Panc1 (cell line): ENCODE data around the gene CRMP1. TPM values are rescaled to one million over a fixed set of nuclear protein-coding genes. Genes with fewer than 3 reads are reported as not detected.

Experiments used
- ATAC-seq: fragments of 200-7000 bp; cut with Tn5 transposase; 2 replicates; pipeline ENCODE4 v1.9.1; 2020; ENCODE audit warnings: mild to moderate bottlenecking, moderate library complexity
- BruUV-seq: library from RNA; stranded (reverse); fragments of 400-500 nt; replicated peaks from 2 replicates; lab custom pipeline; 2021; lab: Mats Ljungman, UMichigan
- CTCF ChIA-PET: fragments of 300-600 bp; sonication (Branson Sonifier 250); formaldehyde crosslinking; loops from one replicate; lab custom pipeline; 2022; ENCODE audit warnings: antibody characterized with exemption; lab: Charles Lee
- POLR2A ChIA-PET: fragments of 300-600 bp; sonication (Branson Sonifier 250); formaldehyde crosslinking; loops from one replicate; lab custom pipeline; 2022; ENCODE audit warnings: antibody characterized with exemption; lab: Charles Lee
- DNase-seq: peaks from one replicate; pipeline ENCODE4 v3.0.0-alpha.2; 2010; ENCODE audit warnings: low read depth, low spot score
- H3K27ac ChIP-seq: 2 replicates; pipeline ENCODE4 v1.5.1; 2011; ENCODE audit warnings: mild to moderate bottlenecking, low read length, inconsistent platforms
- H3K27me3 ChIP-seq: fragments of 200-500 bp; sonication (Bioruptor generic); 2 replicates; pipeline ENCODE4 v1.6.0; 2014; ENCODE audit warnings: low read length, inconsistent platforms; ENCODE audit not compliant: control insufficient read depth, insufficient read depth
- H3K36me3 ChIP-seq: fragments of 200-500 bp; sonication (Bioruptor generic); 2 replicates; pipeline ENCODE4 v1.5.1; 2014; ENCODE audit warnings: inconsistent platforms, mild to moderate bottlenecking, low read length, moderate library complexity; ENCODE audit not compliant: control insufficient read depth, insufficient read depth
- H3K4me1 ChIP-seq: 2 replicates; pipeline ENCODE4 v1.5.1; 2011; ENCODE audit warnings: inconsistent platforms, mild to moderate bottlenecking, low read length, moderate library complexity; ENCODE audit not compliant: control insufficient read depth, insufficient read depth
- H3K4me3 ChIP-seq, 2 experiments: 2 replicates each; pipeline ENCODE4 v1.5.1; 2011 to 2012; ENCODE audit warnings: low read depth in 2 of 2, low read length in 2 of 2, mild to moderate bottlenecking in 2 of 2, inconsistent platforms in 1 of 2, moderate library complexity in 1 of 2
- H3K9me3 ChIP-seq: fragments of 200-500 bp; sonication (Bioruptor generic); 2 replicates; pipeline ENCODE4 v1.5.1; 2014; ENCODE audit warnings: low read depth, mild to moderate bottlenecking, inconsistent platforms, low read length, moderate library complexity; ENCODE audit not compliant: control insufficient read depth, insufficient read depth
- POLR2AphosphoS5 ChIP-seq: IDR thresholded peaks from 2 replicates; pipeline ENCODE4 v1.6.1; 2012; ENCODE audit warnings: mild to moderate bottlenecking, low read depth, low read length, moderate library complexity
- SIN3A ChIP-seq: IDR thresholded peaks from 2 replicates; pipeline ENCODE4 v1.6.1; 2012; ENCODE audit warnings: low read depth, mild to moderate bottlenecking, low read length, moderate library complexity, borderline replicate concordance; ENCODE audit not compliant: insufficient read depth
- TCF7L2 ChIP-seq: IDR thresholded peaks from 2 replicates; pipeline ENCODE4 v1.6.1; 2011; ENCODE audit warnings: mild to moderate bottlenecking, low read depth, low read length, inconsistent platforms
- in situ Hi-C: cut with HindIII; loops from 2 replicates; pipeline ENCODE4 v1.10.0; 2016; ENCODE audit warnings: low sequenced_read_pairs, low pct_unique_long_range_greater_than_20kb
- intact Hi-C: fragments of 100-400 bp; cut with micrococcal nuclease; formaldehyde crosslinking; loops from one replicate; pipeline ENCODE4 v1.10.0; 2022; ENCODE audit not compliant: unreplicated experiment
- total RNA-seq: library from RNA; stranded (reverse); gene quantifications from one replicate; pipeline ENCODE4 v1.2.1, GENCODE V29; 2021; ENCODE audit not compliant: unreplicated experiment
- TF ChIP-seq, protein P1 (sequence below), 2 experiments: IDR thresholded peaks; 2 replicates each; pipeline ENCODE4 v1.6.1; 2011 to 2012; ENCODE audit warnings: low read depth in 2 of 2, control low read depth in 1 of 2, low read length in 1 of 2, mild to moderate bottlenecking in 1 of 2, moderate library complexity in 1 of 2; ENCODE audit not compliant: insufficient read depth in 1 of 2
- TF ChIP-seq, protein P2 (sequence below): fragments of 450-650 bp; IDR thresholded peaks from 2 replicates; pipeline ENCODE4 v1.5.1; 2017; ENCODE audit warnings: mild to moderate bottlenecking

The CRMP1 gene
- total RNA-seq, 1 experiment from 2014 or later = 0.28 TPM

DNA sequence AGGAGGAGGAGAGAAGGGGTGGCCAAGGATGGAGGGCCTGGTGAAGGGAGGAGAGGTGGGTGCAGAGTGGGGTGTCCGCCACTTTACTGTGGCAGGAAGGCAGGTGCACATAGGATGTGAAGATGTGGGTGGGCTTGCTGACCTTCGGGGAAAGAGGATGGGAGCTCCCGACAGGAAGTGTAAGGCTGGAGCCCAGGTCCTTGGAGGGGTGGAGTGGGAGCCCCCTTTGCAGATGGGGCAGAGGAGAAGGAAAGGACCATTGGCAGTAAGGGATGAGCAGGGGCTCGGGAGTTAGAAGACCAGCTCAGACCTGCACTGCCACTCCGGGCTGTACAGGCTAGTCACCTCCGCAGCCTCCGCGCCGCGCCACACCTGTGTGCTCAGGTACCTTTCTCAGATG, 92.4 kb downstream of the CRMP1 start:
- Histone ChIP-seq H3K36me3 (no peaks in the 10 kb centered on the region), H3K27me3 (no peaks in the 10 kb centered on the region), H3K4me3 (no peak overlapping the region), H3K9me3 (no peaks in the 10 kb centered on the region), H3K27ac (no peak overlapping the region), H3K4me1 (no peaks in the 10 kb centered on the region)
- CTCF ChIA-PET = no interaction called here
- intact Hi-C loops = no loop called here
- TF ChIP-seq, protein P1, sequence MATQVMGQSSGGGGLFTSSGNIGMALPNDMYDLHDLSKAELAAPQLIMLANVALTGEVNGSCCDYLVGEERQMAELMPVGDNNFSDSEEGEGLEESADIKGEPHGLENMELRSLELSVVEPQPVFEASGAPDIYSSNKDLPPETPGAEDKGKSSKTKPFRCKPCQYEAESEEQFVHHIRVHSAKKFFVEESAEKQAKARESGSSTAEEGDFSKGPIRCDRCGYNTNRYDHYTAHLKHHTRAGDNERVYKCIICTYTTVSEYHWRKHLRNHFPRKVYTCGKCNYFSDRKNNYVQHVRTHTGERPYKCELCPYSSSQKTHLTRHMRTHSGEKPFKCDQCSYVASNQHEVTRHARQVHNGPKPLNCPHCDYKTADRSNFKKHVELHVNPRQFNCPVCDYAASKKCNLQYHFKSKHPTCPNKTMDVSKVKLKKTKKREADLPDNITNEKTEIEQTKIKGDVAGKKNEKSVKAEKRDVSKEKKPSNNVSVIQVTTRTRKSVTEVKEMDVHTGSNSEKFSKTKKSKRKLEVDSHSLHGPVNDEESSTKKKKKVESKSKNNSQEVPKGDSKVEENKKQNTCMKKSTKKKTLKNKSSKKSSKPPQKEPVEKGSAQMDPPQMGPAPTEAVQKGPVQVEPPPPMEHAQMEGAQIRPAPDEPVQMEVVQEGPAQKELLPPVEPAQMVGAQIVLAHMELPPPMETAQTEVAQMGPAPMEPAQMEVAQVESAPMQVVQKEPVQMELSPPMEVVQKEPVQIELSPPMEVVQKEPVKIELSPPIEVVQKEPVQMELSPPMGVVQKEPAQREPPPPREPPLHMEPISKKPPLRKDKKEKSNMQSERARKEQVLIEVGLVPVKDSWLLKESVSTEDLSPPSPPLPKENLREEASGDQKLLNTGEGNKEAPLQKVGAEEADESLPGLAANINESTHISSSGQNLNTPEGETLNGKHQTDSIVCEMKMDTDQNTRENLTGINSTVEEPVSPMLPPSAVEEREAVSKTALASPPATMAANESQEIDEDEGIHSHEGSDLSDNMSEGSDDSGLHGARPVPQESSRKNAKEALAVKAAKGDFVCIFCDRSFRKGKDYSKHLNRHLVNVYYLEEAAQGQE (IDR thresholded peaks at IDR 0.05; ENCODE audit: insufficient read depth in 1 of 2, low read depth in 2 of 2, low read length in 1 of 2) = no peak
- TF ChIP-seq SIN3A = no peak
- TF ChIP-seq, protein P2, sequence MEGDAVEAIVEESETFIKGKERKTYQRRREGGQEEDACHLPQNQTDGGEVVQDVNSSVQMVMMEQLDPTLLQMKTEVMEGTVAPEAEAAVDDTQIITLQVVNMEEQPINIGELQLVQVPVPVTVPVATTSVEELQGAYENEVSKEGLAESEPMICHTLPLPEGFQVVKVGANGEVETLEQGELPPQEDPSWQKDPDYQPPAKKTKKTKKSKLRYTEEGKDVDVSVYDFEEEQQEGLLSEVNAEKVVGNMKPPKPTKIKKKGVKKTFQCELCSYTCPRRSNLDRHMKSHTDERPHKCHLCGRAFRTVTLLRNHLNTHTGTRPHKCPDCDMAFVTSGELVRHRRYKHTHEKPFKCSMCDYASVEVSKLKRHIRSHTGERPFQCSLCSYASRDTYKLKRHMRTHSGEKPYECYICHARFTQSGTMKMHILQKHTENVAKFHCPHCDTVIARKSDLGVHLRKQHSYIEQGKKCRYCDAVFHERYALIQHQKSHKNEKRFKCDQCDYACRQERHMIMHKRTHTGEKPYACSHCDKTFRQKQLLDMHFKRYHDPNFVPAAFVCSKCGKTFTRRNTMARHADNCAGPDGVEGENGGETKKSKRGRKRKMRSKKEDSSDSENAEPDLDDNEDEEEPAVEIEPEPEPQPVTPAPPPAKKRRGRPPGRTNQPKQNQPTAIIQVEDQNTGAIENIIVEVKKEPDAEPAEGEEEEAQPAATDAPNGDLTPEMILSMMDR = no peak
- no peak for TF ChIP-seq POLR2AphosphoS5
- no peak for TF ChIP-seq TCF7L2
- BruUV-seq = no TSS peak
- no peak for DNase-seq
- in situ Hi-C loops = no loop called here
- POLR2A ChIA-PET = no interaction called here
- no peak for ATAC-seq

DNA sequence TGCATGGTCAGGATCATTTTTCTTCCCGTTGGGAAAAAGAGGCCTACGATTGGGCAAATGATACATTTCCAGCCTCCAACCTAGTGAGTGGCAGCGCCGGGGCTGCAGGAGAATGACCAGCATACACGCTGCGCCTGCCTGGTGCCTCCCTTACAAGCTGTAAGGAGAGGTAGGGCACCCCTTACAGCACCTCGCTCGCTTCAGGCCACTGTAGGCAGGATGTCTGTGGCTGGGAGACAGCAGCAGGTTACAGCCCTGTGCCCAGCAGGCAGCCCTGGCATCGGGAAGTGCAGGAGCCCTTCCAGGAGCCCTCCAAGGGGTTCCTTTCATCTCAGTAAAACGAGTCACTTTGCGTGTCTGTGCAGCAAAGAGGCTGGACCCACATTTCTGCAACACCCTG, 93.5 kb downstream of the CRMP1 start:
- ChIA-PET POLR2A (no interaction called here), CTCF (no interaction called here)
- TF ChIP-seq TCF7L2 = no peak
- TF ChIP-seq, protein P2 = no peak
- no peak for TF ChIP-seq SIN3A
- TF ChIP-seq, protein P1 (IDR thresholded peaks at IDR 0.05; ENCODE audit: insufficient read depth in 1 of 2, low read depth in 2 of 2, low read length in 1 of 2) = no peak
- TF ChIP-seq POLR2AphosphoS5 = no peak
- intact Hi-C loops (no loop called here), in situ Hi-C loops (no loop called here)
- Histone ChIP-seq H3K36me3 (no peaks in the 10 kb centered on the region), H3K27ac (no peak overlapping the region), H3K27me3 (no peaks in the 10 kb centered on the region), H3K9me3 (no peaks in the 10 kb centered on the region), H3K4me3 (no peak overlapping the region), H3K4me1 (no peaks in the 10 kb centered on the region)
- ATAC-seq (no peak), DNase-seq (no peak)
- no TSS peak for BruUV-seq
